Testis (tissue), 3 donors: Measurements from ENCODE around the gene ANKRD11. TPM values are rescaled to one million over a fixed set of nuclear protein-coding genes. Genes with fewer than 3 reads are reported as not detected.

Experiments
- DNase-seq: peaks from one replicate; pipeline ENCODE4 v3.0.0-alpha.2; 2019
- H3K27ac ChIP-seq, 2 donors: fragments of 200-600 bp; sonication (generic); one replicate each; pipeline ENCODE4 v1.5.1; 2019
- H3K27me3 ChIP-seq: fragments of 200-600 bp; sonication (generic); one replicate; pipeline ENCODE4 v1.5.1; 2019
- H3K36me3 ChIP-seq: fragments of 200-600 bp; sonication (generic); one replicate; pipeline ENCODE4 v1.5.1; 2017; ENCODE audit warnings: low read depth; ENCODE audit errors: missing control alignments
- H3K4me1 ChIP-seq: fragments of 200-600 bp; sonication (generic); one replicate; pipeline ENCODE4 v1.5.1; 2019
- H3K4me3 ChIP-seq, 2 donors: fragments of 200-600 bp; sonication (generic); one replicate each; pipeline ENCODE4 v1.5.1; 2017 to 2019
- H3K9me3 ChIP-seq: fragments of 200-600 bp; sonication (generic); one replicate; pipeline ENCODE4 v1.5.1; 2017
- POLR2A ChIP-seq: fragments of 450-650 bp; IDR thresholded peaks from one replicate; pipeline ENCODE4 v1.6.1; 2017; ENCODE audit warnings: antibody characterized with exemption, mild to moderate bottlenecking, moderate library complexity
- WGBS, 2 donors: methylation state at CpG; one replicate each; pipeline ENCODE4 v1.1.5; 2018; 5-methylcytosine and 5-hydroxymethylcytosine counted together
- intact Hi-C: fragments of 100-400 bp; cut with DNase I; formaldehyde crosslinking; loops from one replicate; pipeline ENCODE4 v1.15.1; 2023; ENCODE audit warnings: low total_unique reads
- polyA plus RNA-seq: library from polyadenylated mRNA; stranded (reverse); fragments of 350-450 nt; fragmentation: Illumina TruSeq; extraction: RNeasy Lipid Tissue Mini Kit (QIAGEN cat#74804); gene quantifications from one replicate; pipeline ENCODE4 v1.2.3, GENCODE V29; 2014; ENCODE audit warnings: low read depth, low replicate concordance; ENCODE audit not compliant: insufficient read depth
- total RNA-seq, 2 donors: library from RNA; depleted of rRNA; stranded (reverse); fragments of >200 nt; gene quantifications; one replicate each; pipeline ENCODE4 v1.2.3, GENCODE V29; 2016
- TF ChIP-seq, protein P1 (sequence below), 3 experiments: fragments of 450-650 bp in 2 of 3; fragments of 200-600 bp in 1 of 3; sonication (generic) in 1 of 3; IDR thresholded peaks; one replicate each; pipeline ENCODE4 v1.5.1; 2016 to 2019; ENCODE audit warnings: antibody characterized with exemption in 3 of 3, mild to moderate bottlenecking in 2 of 3, moderate library complexity in 1 of 3

Gene ANKRD11
- total and polyA plus RNA-seq, 3 donors from 2014 or later = 49.7 to 187 (median 150) TPM

DNA sequence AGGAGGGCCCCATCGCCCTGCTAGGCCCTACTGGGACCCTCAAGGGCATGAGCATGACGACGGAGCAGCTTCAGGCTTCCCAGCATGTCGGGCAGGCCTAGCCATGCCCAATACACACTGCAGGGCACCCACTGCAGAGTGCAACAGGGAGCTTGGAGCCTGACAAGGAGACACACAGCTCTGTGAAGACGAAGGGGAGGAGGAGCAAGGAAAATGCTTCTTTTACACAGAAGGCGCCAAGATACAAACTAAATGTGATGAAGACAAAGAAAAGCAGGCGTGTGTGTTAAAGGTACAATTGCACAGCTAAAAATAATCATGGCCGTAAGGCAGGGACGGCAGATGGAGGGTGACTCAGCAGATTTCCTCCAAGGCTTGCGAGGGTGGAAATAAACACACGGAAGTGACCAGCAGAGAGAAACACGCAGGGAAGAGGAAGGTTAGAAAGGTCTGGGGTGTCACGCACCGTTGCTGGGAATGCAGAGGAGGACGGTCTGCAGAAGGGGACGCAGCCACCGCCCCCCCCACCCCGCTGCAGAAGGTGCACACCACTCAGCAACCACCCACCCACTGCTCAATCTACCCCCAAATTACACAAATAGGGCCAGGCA, 164.4 kb downstream of the ANKRD11 start:
- Histone ChIP-seq H3K4me3 (no peak overlapping the region), H3K36me3 (no peaks in the 10 kb centered on the region), H3K27ac (peak overlapping the region in 1 of 2 donors; percentile 62), H3K27me3 (no peaks in the 10 kb centered on the region), H3K9me3 (no peaks in the 10 kb centered on the region), H3K4me1 (peaks cover 29% of the 10 kb centered on the region)
- TF ChIP-seq POLR2A = no peak
- TF ChIP-seq, protein P1, sequence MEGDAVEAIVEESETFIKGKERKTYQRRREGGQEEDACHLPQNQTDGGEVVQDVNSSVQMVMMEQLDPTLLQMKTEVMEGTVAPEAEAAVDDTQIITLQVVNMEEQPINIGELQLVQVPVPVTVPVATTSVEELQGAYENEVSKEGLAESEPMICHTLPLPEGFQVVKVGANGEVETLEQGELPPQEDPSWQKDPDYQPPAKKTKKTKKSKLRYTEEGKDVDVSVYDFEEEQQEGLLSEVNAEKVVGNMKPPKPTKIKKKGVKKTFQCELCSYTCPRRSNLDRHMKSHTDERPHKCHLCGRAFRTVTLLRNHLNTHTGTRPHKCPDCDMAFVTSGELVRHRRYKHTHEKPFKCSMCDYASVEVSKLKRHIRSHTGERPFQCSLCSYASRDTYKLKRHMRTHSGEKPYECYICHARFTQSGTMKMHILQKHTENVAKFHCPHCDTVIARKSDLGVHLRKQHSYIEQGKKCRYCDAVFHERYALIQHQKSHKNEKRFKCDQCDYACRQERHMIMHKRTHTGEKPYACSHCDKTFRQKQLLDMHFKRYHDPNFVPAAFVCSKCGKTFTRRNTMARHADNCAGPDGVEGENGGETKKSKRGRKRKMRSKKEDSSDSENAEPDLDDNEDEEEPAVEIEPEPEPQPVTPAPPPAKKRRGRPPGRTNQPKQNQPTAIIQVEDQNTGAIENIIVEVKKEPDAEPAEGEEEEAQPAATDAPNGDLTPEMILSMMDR (IDR thresholded peaks at IDR 0.05) = no peak
- DNase-seq = peak; percentile 66
- WGBS, 2 donors = 41 to 45% methylated on average over 18 of the region's 18 CpGs
- intact Hi-C loops = no loop called here

DNA sequence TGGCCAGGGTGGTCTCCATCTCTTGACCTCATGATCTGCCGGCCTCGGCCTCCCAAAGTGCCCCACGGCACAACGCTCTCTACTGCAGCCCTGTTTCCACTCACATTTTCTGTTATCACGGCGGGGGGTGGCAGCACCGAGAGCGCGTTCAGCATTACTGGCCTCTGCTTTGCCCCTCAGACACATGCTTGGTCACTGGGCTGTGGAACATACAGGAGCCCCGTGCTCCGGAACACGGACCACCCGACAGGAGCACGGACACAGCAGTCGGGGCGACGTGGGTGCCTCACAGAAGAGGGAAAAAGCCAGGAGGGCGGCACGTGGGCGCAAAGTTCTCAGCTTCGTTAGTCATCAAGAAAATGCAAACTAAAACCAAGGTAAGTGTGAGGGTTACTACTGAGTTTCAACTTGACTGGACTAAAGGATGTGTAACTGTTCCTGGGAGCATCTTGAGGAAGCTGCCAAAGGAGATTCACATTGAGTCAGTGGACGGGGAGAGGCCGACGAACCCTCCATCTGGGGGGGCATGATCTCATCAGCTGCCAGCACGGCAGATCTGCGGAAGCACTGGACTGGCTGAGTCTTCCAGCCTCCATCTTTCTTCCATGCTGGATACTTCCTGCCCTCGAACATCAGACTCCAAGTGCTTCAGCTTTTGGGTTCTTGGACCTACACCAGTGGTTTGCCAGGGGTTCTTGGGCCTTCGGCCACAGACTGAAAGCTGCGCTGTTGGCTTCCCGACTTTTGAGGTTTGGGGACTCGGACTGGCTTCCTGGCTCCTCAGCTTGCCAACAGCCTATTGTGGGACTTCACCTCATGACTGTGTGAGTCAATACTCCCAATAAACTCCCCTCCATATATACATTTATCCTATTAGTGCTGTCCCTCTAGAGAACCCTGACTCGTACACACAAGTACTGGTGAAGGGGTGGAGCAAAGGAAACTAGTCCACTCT, 166.0 kb downstream of the ANKRD11 start:
- 93 to 94% methylated on average over 28 to 32 of the region's 32 CpGs for WGBS, 2 donors
- no peak overlapping the region for H3K4me3 ChIP-seq
- no peaks in the 10 kb centered on the region for H3K9me3 ChIP-seq
- H3K27me3 ChIP-seq = no peaks in the 10 kb centered on the region
- H3K4me1 ChIP-seq = peaks cover 39% of the 10 kb centered on the region
- no peaks in the 10 kb centered on the region for H3K36me3 ChIP-seq
- no peak for DNase-seq
- intact Hi-C loops = no loop called here
- TF ChIP-seq, protein P1 (IDR thresholded peaks at IDR 0.05) = no peak
- TF ChIP-seq POLR2A = no peak
- no peak overlapping the region for H3K27ac ChIP-seq

DNA sequence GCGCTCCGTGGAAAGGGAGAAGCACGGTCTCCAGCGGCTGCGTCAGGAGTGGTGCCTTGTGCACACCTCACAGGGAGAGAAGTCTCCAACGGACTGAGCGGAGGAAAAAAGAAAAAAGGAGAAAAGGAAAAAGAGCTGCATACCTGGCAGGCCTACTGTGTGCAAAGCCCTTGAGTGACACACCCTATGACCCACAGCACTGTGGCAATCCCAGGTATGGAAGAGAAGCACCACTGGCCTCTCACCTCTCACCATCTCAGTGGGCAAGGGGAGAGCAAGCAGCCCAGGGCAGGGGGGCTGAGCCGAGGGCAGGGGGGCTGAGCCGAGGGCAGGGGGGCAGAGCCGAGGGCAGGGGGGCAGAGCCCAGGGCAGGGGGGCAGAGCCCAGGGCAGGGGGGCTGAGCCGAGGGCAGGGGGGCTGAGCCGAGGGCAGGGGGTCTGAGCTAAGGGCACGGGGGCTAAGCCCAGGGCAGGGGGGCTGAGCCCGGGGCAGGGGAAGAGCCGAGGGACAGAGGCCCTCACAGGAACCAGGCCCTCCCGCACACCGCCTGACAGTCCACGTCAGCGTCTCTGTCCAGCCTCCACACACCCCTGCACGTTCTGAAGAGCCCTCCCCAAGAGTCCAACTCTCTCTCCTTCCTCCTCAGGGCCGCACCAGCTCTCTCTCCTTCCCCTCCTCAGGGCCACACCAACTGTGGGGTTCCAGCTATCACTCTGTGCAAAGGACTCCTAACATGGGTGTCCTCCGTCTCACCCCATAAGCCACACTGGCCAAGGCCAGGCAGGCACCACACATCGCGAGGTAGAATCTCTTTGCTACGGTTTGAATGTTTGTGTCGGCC, 167.0 kb downstream of the ANKRD11 start:
- no peak for DNase-seq
- Histone ChIP-seq H3K27me3 (no peaks in the 10 kb centered on the region), H3K4me1 (peaks cover 39% of the 10 kb centered on the region), H3K36me3 (no peaks in the 10 kb centered on the region), H3K9me3 (no peaks in the 10 kb centered on the region), H3K27ac (no peak overlapping the region), H3K4me3 (no peak overlapping the region)
- TF ChIP-seq POLR2A = no peak
- TF ChIP-seq, protein P1 (IDR thresholded peaks at IDR 0.05) = no peak
- 78 to 90% methylated on average over 19 to 22 of the region's 26 CpGs for WGBS, 2 donors
- intact Hi-C loops = no loop called here

DNA sequence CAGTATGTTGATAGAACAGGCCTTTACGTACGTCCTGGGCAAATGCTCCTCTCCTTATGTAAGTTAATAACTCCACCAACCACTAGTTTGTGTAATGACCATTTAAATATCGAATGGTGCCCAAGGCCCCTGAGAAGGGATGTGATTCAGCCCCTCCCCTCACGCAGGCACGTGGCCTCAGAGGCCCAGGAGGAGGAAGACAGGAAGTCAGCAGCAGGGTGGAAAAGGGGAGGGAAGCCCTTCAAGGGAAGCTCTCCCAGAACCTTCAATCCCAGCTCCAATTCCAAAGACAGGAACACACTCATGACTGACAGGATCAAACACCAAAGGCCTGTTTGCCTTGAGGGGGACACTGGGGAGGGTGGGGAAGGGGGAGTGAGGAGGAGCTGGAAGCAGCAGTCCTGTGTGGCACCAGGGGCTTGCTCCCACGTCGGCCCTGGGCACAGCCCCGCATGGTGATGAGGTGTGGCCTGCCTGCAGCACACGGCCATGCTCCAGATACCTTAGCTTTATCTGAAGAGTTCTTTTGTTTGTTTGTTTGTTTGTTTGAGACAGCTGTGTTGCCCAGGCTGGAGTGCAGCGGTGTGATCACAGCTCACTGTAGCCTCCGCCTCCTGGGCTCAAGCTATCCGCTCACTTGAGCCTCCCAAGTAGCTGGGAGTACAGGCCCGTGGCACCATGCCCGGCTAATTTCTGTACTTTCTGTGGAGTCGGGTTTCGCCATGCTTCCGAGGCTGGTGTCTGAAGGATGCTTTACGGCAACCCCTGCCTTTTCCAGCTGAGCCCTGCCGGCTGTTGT, 167.8 kb downstream of the ANKRD11 start:
- intact Hi-C loops = no loop called here
- no peak overlapping the region for H3K27ac ChIP-seq
- WGBS, 2 donors = 61 to 65% methylated on average over 19 of the region's 19 CpGs
- H3K4me3 ChIP-seq = no peak overlapping the region
- DNase-seq = no peak
- H3K4me1 ChIP-seq = peaks cover 39% of the 10 kb centered on the region
- no peaks in the 10 kb centered on the region for H3K27me3 ChIP-seq
- no peak for TF ChIP-seq POLR2A
- H3K36me3 ChIP-seq = no peaks in the 10 kb centered on the region
- no peaks in the 10 kb centered on the region for H3K9me3 ChIP-seq
